Activated CD4-positive, alpha-beta T cell treated with anti-CD3 and anti-CD28 coated beads, Interleukin-2, Interleukin-4, amounts not matched to agents 100 ng/mL and 50 ng/mL, durations not matched to agents 16 hours and 8 hours (primary cell): ENCODE results near the gene ERC1.
"Not testable (repeated sequence)": the region's sequence is repeated elsewhere in the genome, so short reads cannot be mapped to it uniquely, and the experiment has no call there.

Source experiments
- DNase-seq: peaks from one replicate; pipeline ENCODE4 v3.0.0-alpha.2; 2020; ENCODE audit warnings: low spot score

Gene ERC1

GRCh38 chr12:1130164-1130563, 139.1 kb downstream of the ERC1 start:
- DNase-seq = no peak

- no peak for DNase-seq
Measured at GRCh38 chr12:1130571-1130970, 139.5 kb downstream of the ERC1 start.

GRCh38 chr12:1131811-1132224, 140.8 kb downstream of the ERC1 start:
- DNase-seq = no peak

GRCh38 chr12:1132311-1132710, 141.3 kb downstream of the ERC1 start:
- DNase-seq = no peak

- no peak for DNase-seq
Measured at GRCh38 chr12:1138691-1139090, 147.7 kb downstream of the ERC1 start.

- not testable (repeated sequence) for DNase-seq
Measured at GRCh38 chr12:1146758-1147157, 155.7 kb downstream of the ERC1 start.

GRCh38 chr12:1147821-1148220, 156.8 kb downstream of the ERC1 start:
- DNase-seq = no peak

GRCh38 chr12:1157046-1157445, 166.0 kb downstream of the ERC1 start:
- no peak for DNase-seq

- DNase-seq = no peak
Measured at GRCh38 chr12:1161197-1161596, 170.2 kb downstream of the ERC1 start.

- DNase-seq = no peak
Measured at GRCh38 chr12:1162081-1162760, 171.2 kb downstream of the ERC1 start.

- no peak for DNase-seq
Measured at GRCh38 chr12:1167784-1168183, 176.8 kb downstream of the ERC1 start.

GRCh38 chr12:1170411-1170810, 179.4 kb downstream of the ERC1 start:
- no peak for DNase-seq

GRCh38 chr12:1171657-1172408, 180.8 kb downstream of the ERC1 start:
- no peak for DNase-seq

- DNase-seq = no peak
Measured at GRCh38 chr12:1173781-1174617, 183.0 kb downstream of the ERC1 start.

GRCh38 chr12:1174659-1175058, 183.6 kb downstream of the ERC1 start:
- DNase-seq = no peak

GRCh38 chr12:1176191-1176590, 185.2 kb downstream of the ERC1 start:
- DNase-seq = no peak

- no peak for DNase-seq
Measured at GRCh38 chr12:1179128-1179527, 188.1 kb downstream of the ERC1 start.

- no peak for DNase-seq
Measured at GRCh38 chr12:1182069-1182468, 191.0 kb downstream of the ERC1 start.

GRCh38 chr12:1184402-1184801, 193.4 kb downstream of the ERC1 start:
- DNase-seq = no peak

- DNase-seq = peak; percentile 49
Measured at GRCh38 chr12:1185460-1186182, 194.6 kb downstream of the ERC1 start.

- DNase-seq = no peak
Measured at GRCh38 chr12:1186298-1186697, 195.3 kb downstream of the ERC1 start.

- no peak for DNase-seq
Measured at GRCh38 chr12:1188016-1188415, 197.0 kb downstream of the ERC1 start.
